Osteocyte (in vitro differentiated cells): ENCODE data around the gene CDH6. TPM values are rescaled to one million over a fixed set of nuclear protein-coding genes. Genes with fewer than 3 reads are reported as not detected.

Experiments
- DNase-seq: peaks from one replicate; pipeline ENCODE4 v3.0.0; 2021; ENCODE audit warnings: mixed read lengths; ENCODE audit not compliant: unreplicated experiment; ENCODE audit errors: extremely low spot score
- H3K27ac Mint-ChIP-seq: one replicate; pipeline ENCODE4 v1.8.0; 2021; ENCODE audit warnings: mild to moderate bottlenecking, mixed read lengths; ENCODE audit not compliant: unreplicated experiment
- H3K27me3 Mint-ChIP-seq: one replicate; pipeline ENCODE4 v1.8.0; 2021; ENCODE audit warnings: mixed read lengths; ENCODE audit not compliant: unreplicated experiment
- H3K36me3 Mint-ChIP-seq: one replicate; pipeline ENCODE4 v1.8.0; 2021; ENCODE audit warnings: mixed read lengths; ENCODE audit not compliant: unreplicated experiment
- H3K4me1 Mint-ChIP-seq: one replicate; pipeline ENCODE4 v1.8.0; 2021; ENCODE audit warnings: mixed read lengths; ENCODE audit not compliant: unreplicated experiment
- H3K4me3 Mint-ChIP-seq: one replicate; pipeline ENCODE4 v1.8.0; 2021; ENCODE audit warnings: mild to moderate bottlenecking, moderate library complexity, mixed read lengths; ENCODE audit not compliant: unreplicated experiment
- H3K9me3 Mint-ChIP-seq: one replicate; pipeline ENCODE4 v1.8.0; 2021; ENCODE audit warnings: mixed read lengths; ENCODE audit not compliant: unreplicated experiment
- CTCF ChIP-seq: fragments of 200-600 bp; sonication (generic); IDR thresholded peaks from 2 replicates; pipeline ENCODE4 v1.5.0; 2021; ENCODE audit warnings: antibody characterized with exemption, mild to moderate bottlenecking, moderate library complexity
- total RNA-seq: library from RNA; stranded (reverse); gene quantifications from 2 replicates; pipeline ENCODE4 v1.2.1, GENCODE V29; 2021

CDH6 gene
- total RNA-seq, 1 donor from 2014 or later = 792 TPM

GRCh38 chr5:31343946-31344345 is 150.5 kb downstream of the CDH6 start:
- no peaks in the 10 kb centered on the region for H3K27me3 Mint-ChIP-seq

GRCh38 chr5:31346896-31347551 is 153.5 kb downstream of the CDH6 start:
- no peaks in the 10 kb centered on the region for H3K4me1 Mint-ChIP-seq
- no peak for TF ChIP-seq CTCF
- H3K9me3 Mint-ChIP-seq = no peaks in the 10 kb centered on the region
- H3K27me3 Mint-ChIP-seq = no peaks in the 10 kb centered on the region
- no peak overlapping the region for H3K4me3 Mint-ChIP-seq
- no peak overlapping the region for H3K27ac Mint-ChIP-seq
- H3K36me3 Mint-ChIP-seq = no peaks in the 10 kb centered on the region
- no peak for DNase-seq

More at GRCh38 chr5:31343946-31344345, 150.5 kb downstream of the CDH6 start:
- Mint-ChIP-seq H3K4me3 (no peak overlapping the region), H3K4me1 (no peaks in the 10 kb centered on the region), H3K27ac (no peak overlapping the region), H3K9me3 (no peaks in the 10 kb centered on the region), H3K36me3 (no peaks in the 10 kb centered on the region)
- no peak for TF ChIP-seq CTCF
- DNase-seq = no peak

GRCh38 chr5:31347552-31347905 is 154.0 kb downstream of the CDH6 start:
- no peak overlapping the region for H3K4me3 Mint-ChIP-seq
- no peaks in the 10 kb centered on the region for H3K4me1 Mint-ChIP-seq
- no peak for DNase-seq
- H3K9me3 Mint-ChIP-seq = no peaks in the 10 kb centered on the region
- TF ChIP-seq CTCF = no peak
- H3K27ac Mint-ChIP-seq = no peak overlapping the region
- H3K27me3 Mint-ChIP-seq = no peaks in the 10 kb centered on the region
- no peaks in the 10 kb centered on the region for H3K36me3 Mint-ChIP-seq

- H3K36me3 Mint-ChIP-seq = no peaks in the 10 kb centered on the region
- H3K27ac Mint-ChIP-seq = no peak overlapping the region
- no peaks in the 10 kb centered on the region for H3K4me1 Mint-ChIP-seq
- DNase-seq = no peak
- no peak overlapping the region for H3K4me3 Mint-ChIP-seq
- no peak for TF ChIP-seq CTCF
- no peaks in the 10 kb centered on the region for H3K27me3 Mint-ChIP-seq
- no peaks in the 10 kb centered on the region for H3K9me3 Mint-ChIP-seq
Observed at GRCh38 chr5:31350395-31350794, 156.9 kb downstream of the CDH6 start.

- Mint-ChIP-seq H3K27me3 (no peaks in the 10 kb centered on the region), H3K36me3 (no peaks in the 10 kb centered on the region), H3K4me1 (no peaks in the 10 kb centered on the region), H3K9me3 (peaks cover 6% of the 10 kb centered on the region), H3K27ac (no peak overlapping the region), H3K4me3 (no peak overlapping the region)
- TF ChIP-seq CTCF = no peak
- no peak for DNase-seq
Observed at GRCh38 chr5:31355337-31355736, 161.9 kb downstream of the CDH6 start.
